Measurements from ENCODE around the gene TTLL3.

DNA sequence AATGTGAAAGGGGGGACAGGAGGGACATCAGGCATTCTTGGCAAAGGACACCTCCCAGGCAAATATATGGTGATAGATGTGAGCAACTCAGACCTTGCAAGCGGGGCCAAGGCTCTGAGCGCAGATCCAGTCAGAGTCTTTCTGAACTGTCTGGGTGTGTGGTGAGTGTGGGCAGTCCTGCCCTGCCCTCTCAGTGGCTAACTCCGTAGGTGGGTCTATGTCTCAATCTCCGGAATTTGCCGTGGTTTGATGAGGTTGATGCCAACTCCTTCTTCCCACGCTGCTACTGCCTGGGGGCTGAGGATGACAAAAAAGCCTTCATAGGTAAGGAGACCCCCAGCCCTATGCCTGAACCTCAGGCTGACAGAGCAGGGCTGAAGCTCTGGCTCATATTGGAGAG, 7.4 kb downstream of the TTLL3 start:
- TF ChIP-seq, protein P1, sequence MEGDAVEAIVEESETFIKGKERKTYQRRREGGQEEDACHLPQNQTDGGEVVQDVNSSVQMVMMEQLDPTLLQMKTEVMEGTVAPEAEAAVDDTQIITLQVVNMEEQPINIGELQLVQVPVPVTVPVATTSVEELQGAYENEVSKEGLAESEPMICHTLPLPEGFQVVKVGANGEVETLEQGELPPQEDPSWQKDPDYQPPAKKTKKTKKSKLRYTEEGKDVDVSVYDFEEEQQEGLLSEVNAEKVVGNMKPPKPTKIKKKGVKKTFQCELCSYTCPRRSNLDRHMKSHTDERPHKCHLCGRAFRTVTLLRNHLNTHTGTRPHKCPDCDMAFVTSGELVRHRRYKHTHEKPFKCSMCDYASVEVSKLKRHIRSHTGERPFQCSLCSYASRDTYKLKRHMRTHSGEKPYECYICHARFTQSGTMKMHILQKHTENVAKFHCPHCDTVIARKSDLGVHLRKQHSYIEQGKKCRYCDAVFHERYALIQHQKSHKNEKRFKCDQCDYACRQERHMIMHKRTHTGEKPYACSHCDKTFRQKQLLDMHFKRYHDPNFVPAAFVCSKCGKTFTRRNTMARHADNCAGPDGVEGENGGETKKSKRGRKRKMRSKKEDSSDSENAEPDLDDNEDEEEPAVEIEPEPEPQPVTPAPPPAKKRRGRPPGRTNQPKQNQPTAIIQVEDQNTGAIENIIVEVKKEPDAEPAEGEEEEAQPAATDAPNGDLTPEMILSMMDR (CRISPR knock-in tag; IDR thresholded peaks at IDR 0.05): no peak
- TF ChIP-seq CCAR2 (optimal IDR thresholded peaks at IDR 0.05; ENCODE audit: low read depth, low read length): no peak
- TF ChIP-seq EZH2 (conservative IDR thresholded peaks at IDR 0.05; ENCODE audit: low read depth, low read length): no peak
- TF ChIP-seq ZFP41 (CRISPR knock-in tag; IDR thresholded peaks at IDR 0.05; ENCODE audit: borderline replicate concordance): no peak
- no peak for TF ChIP-seq ZBTB21 (CRISPR knock-in tag; IDR thresholded peaks at IDR 0.05)
- TF ChIP-seq, protein P2, sequence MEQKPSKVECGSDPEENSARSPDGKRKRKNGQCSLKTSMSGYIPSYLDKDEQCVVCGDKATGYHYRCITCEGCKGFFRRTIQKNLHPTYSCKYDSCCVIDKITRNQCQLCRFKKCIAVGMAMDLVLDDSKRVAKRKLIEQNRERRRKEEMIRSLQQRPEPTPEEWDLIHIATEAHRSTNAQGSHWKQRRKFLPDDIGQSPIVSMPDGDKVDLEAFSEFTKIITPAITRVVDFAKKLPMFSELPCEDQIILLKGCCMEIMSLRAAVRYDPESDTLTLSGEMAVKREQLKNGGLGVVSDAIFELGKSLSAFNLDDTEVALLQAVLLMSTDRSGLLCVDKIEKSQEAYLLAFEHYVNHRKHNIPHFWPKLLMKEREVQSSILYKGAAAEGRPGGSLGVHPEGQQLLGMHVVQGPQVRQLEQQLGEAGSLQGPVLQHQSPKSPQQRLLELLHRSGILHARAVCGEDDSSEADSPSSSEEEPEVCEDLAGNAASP (CRISPR knock-in tag; IDR thresholded peaks at IDR 0.05; ENCODE audit: borderline replicate concordance): no peak
- TF ChIP-seq CBFB (CRISPR knock-in tag; IDR thresholded peaks at IDR 0.05): no peak
- TF ChIP-seq, protein P3, sequence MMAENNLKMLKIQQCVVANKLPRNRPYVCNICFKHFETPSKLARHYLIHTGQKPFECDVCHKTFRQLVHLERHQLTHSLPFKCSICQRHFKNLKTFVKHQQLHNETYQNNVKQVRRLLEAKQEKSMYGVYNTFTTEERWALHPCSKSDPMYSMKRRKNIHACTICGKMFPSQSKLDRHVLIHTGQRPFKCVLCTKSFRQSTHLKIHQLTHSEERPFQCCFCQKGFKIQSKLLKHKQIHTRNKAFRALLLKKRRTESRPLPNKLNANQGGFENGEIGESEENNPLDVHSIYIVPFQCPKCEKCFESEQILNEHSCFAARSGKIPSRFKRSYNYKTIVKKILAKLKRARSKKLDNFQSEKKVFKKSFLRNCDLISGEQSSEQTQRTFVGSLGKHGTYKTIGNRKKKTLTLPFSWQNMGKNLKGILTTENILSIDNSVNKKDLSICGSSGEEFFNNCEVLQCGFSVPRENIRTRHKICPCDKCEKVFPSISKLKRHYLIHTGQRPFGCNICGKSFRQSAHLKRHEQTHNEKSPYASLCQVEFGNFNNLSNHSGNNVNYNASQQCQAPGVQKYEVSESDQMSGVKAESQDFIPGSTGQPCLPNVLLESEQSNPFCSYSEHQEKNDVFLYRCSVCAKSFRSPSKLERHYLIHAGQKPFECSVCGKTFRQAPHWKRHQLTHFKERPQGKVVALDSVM (CRISPR knock-in tag; IDR thresholded peaks at IDR 0.05): no peak
- TF ChIP-seq ZKSCAN1 (IDR thresholded peaks at IDR 0.05; ENCODE audit: low read length): no peak

Measured in HepG2 (cell line).